HepG2 (cell line): ENCODE results near the gene C11orf68. TPM values are rescaled to one million over a fixed set of nuclear protein-coding genes. Genes with fewer than 3 reads are reported as not detected.

Experiments
- EP300 ChIP-seq, 3 experiments: sonication (generic) in 1 of 3; formaldehyde crosslinking in 1 of 3; IDR thresholded peaks; 2 replicates each; pipeline versions ENCODE4 v1.5.1 to v1.6.1; 2011 to 2020; ENCODE audit warnings: low read depth in 2 of 3, low read length in 2 of 3, borderline replicate concordance in 1 of 3, improper control_type of control experiment in 1 of 3, mild to moderate bottlenecking in 1 of 3, missing genetic modification reagents in 1 of 3, moderate library complexity in 1 of 3
- FOSL2 ChIP-seq: sonication (generic); formaldehyde crosslinking; IDR thresholded peaks from 2 replicates; pipeline ENCODE4 v1.4.0; 2020; ENCODE audit warnings: missing genetic modification reagents
- KLF13 ChIP-seq: sonication (generic); formaldehyde crosslinking; IDR thresholded peaks from 2 replicates; pipeline ENCODE4 v1.4.0; 2020; ENCODE audit warnings: mild to moderate bottlenecking, missing genetic modification reagents
- NR2F6 ChIP-seq, 2 experiments: IDR thresholded peaks; 2 replicates each; pipeline ENCODE4 v1.6.1; 2016; ENCODE audit warnings: antibody characterized with exemption in 1 of 2, mild to moderate bottlenecking in 1 of 2
- POLR2G ChIP-seq: fragments of 200-400 bp; formaldehyde crosslinking; IDR thresholded peaks from 2 replicates; pipeline ENCODE4 v1.6.1; 2018; ENCODE audit warnings: mild to moderate bottlenecking, low read depth, low read length, moderate library complexity
- TEAD3 ChIP-seq: optimal IDR thresholded peaks from 2 replicates; pipeline ENCODE3; 2016; ENCODE audit warnings: borderline replicate concordance
- XRCC5 ChIP-seq: fragments of 200-400 bp; formaldehyde crosslinking; optimal IDR thresholded peaks from 2 replicates; pipeline ENCODE3; 2017; ENCODE audit warnings: mild to moderate bottlenecking, low read length
- ZFP82 ChIP-seq: sonication (generic); formaldehyde crosslinking; IDR thresholded peaks from 2 replicates; pipeline ENCODE4 v1.5.1; 2020; ENCODE audit warnings: mild to moderate bottlenecking, missing genetic modification reagents, borderline replicate concordance
- ZNF263 ChIP-seq: sonication (generic); formaldehyde crosslinking; IDR thresholded peaks from 2 replicates; pipeline ENCODE4 v1.4.0; 2020; ENCODE audit warnings: missing genetic modification reagents
- polyA plus RNA-seq, 8 experiments: library from polyadenylated mRNA; depleted of rRNA in 3 of 8; stranded (reverse) in 7 of 8; unstranded in 1 of 8; fragments of >200 nt; fragmentation: Illumina TruSeq in 4 of 8; extraction: Trizol in 4 of 8; gene quantifications; 2 replicates each; pipeline versions ENCODE4 v1.2.1 to v1.2.3, GENCODE V29; 2011 to 2016; ENCODE audit warnings: low read depth in 4 of 8, missing spikeins in 1 of 8, mixed read lengths in 1 of 8; ENCODE audit not compliant: insufficient read depth in 1 of 8
- total RNA-seq, 5 experiments: library from RNA; depleted of rRNA; stranded (reverse); fragments of >200 nt; fragmentation: Illumina TruSeq; extraction: Trizol; gene quantifications; 2 replicates each; pipeline ENCODE4 v1.2.3, GENCODE V29; 2016; ENCODE audit warnings: low read depth in 1 of 5
- TF ChIP-seq, protein P1 (sequence below): sonication (generic); formaldehyde crosslinking; IDR thresholded peaks from 2 replicates; pipeline ENCODE4 v1.9.0; 2021; ENCODE audit warnings: mild to moderate bottlenecking, missing genetic modification reagents
- TF ChIP-seq, protein P2 (sequence below): sonication (generic); formaldehyde crosslinking; IDR thresholded peaks from 2 replicates; pipeline ENCODE4 v1.4.0; 2020; ENCODE audit warnings: mild to moderate bottlenecking, missing genetic modification reagents
- TF ChIP-seq, protein P3 (sequence below): sonication (generic); formaldehyde crosslinking; IDR thresholded peaks from 2 replicates; pipeline ENCODE4 v1.5.1; 2020; ENCODE audit warnings: mild to moderate bottlenecking, missing genetic modification reagents, moderate library complexity

Gene C11orf68
- total and polyA plus RNA-seq, 2 of the 13 experiments (the other 11 are each of a cell fraction or from before 2014, with no cell fraction given): 8.4 to 28.3 TPM

DNA sequence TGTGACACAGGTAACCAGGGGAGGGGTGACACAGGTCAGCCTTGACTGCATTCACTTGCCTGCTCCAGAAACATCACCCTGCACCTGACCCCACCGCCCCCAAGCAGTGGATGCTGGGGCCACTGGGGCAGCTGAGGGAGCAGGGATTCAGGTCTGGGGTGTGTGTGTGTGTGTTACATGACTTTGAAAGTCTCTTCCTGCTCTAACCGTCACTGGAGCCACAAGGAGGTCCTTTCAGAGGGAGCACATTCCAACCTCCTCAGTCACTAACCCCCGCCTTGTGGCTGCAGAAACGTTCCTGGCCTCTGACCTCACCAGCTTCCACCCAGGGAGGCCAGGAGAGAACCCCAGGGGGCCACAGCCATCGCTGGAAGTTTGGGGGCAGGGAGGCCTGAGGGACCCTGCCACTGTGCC, 15.8 kb downstream of the C11orf68 start (continued):
- TF ChIP-seq EP300 (IDR thresholded peaks at IDR 0.05; ENCODE audit: low read depth in 2 of 2, low read length in 2 of 2) (0 out of 4 replicates have a peak, but pooled peaks of 1 of the 2 experiments have one; percentile 15), EP300 (CRISPR knock-in tag; IDR thresholded peaks at IDR 0.05; ENCODE audit: borderline replicate concordance) (peak; percentile 63; the same call in 1 of the 2 replicates), NR2F6 (IDR thresholded peaks at IDR 0.05) (peak; percentile 45; the same call in 1 of the 2 replicates), NR2F6 (CRISPR knock-in tag; IDR thresholded peaks at IDR 0.05) (peak; percentile 61), FOSL2 (CRISPR knock-in tag) (peak; percentile 73), KLF13 (CRISPR knock-in tag) (no peak), POLR2G (no peak), XRCC5 (peak; percentile 28), ZFP82 (0 out of 2 replicates have a peak, but pooled peaks have one; percentile 49), ZNF263 (CRISPR knock-in tag) (peak; percentile 45; the same call in 1 of the 2 replicates), TEAD3 (CRISPR knock-in tag) (peak; percentile 85)
- TF ChIP-seq, protein P1, sequence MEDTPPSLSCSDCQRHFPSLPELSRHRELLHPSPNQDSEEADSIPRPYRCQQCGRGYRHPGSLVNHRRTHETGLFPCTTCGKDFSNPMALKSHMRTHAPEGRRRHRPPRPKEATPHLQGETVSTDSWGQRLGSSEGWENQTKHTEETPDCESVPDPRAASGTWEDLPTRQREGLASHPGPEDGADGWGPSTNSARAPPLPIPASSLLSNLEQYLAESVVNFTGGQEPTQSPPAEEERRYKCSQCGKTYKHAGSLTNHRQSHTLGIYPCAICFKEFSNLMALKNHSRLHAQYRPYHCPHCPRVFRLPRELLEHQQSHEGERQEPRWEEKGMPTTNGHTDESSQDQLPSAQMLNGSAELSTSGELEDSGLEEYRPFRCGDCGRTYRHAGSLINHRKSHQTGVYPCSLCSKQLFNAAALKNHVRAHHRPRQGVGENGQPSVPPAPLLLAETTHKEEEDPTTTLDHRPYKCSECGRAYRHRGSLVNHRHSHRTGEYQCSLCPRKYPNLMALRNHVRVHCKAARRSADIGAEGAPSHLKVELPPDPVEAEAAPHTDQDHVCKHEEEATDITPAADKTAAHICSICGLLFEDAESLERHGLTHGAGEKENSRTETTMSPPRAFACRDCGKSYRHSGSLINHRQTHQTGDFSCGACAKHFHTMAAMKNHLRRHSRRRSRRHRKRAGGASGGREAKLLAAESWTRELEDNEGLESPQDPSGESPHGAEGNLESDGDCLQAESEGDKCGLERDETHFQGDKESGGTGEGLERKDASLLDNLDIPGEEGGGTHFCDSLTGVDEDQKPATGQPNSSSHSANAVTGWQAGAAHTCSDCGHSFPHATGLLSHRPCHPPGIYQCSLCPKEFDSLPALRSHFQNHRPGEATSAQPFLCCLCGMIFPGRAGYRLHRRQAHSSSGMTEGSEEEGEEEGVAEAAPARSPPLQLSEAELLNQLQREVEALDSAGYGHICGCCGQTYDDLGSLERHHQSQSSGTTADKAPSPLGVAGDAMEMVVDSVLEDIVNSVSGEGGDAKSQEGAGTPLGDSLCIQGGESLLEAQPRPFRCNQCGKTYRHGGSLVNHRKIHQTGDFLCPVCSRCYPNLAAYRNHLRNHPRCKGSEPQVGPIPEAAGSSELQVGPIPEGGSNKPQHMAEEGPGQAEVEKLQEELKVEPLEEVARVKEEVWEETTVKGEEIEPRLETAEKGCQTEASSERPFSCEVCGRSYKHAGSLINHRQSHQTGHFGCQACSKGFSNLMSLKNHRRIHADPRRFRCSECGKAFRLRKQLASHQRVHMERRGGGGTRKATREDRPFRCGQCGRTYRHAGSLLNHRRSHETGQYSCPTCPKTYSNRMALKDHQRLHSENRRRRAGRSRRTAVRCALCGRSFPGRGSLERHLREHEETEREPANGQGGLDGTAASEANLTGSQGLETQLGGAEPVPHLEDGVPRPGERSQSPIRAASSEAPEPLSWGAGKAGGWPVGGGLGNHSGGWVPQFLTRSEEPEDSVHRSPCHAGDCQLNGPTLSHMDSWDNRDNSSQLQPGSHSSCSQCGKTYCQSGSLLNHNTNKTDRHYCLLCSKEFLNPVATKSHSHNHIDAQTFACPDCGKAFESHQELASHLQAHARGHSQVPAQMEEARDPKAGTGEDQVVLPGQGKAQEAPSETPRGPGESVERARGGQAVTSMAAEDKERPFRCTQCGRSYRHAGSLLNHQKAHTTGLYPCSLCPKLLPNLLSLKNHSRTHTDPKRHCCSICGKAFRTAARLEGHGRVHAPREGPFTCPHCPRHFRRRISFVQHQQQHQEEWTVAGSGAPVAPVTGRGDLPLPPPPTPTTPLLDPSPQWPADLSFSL (CRISPR knock-in tag): peak; percentile 78
- TF ChIP-seq, protein P2, sequence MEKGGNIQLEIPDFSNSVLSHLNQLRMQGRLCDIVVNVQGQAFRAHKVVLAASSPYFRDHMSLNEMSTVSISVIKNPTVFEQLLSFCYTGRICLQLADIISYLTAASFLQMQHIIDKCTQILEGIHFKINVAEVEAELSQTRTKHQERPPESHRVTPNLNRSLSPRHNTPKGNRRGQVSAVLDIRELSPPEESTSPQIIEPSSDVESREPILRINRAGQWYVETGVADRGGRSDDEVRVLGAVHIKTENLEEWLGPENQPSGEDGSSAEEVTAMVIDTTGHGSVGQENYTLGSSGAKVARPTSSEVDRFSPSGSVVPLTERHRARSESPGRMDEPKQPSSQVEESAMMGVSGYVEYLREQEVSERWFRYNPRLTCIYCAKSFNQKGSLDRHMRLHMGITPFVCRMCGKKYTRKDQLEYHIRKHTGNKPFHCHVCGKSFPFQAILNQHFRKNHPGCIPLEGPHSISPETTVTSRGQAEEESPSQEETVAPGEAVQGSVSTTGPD (CRISPR knock-in tag): no peak
- TF ChIP-seq, protein P3, sequence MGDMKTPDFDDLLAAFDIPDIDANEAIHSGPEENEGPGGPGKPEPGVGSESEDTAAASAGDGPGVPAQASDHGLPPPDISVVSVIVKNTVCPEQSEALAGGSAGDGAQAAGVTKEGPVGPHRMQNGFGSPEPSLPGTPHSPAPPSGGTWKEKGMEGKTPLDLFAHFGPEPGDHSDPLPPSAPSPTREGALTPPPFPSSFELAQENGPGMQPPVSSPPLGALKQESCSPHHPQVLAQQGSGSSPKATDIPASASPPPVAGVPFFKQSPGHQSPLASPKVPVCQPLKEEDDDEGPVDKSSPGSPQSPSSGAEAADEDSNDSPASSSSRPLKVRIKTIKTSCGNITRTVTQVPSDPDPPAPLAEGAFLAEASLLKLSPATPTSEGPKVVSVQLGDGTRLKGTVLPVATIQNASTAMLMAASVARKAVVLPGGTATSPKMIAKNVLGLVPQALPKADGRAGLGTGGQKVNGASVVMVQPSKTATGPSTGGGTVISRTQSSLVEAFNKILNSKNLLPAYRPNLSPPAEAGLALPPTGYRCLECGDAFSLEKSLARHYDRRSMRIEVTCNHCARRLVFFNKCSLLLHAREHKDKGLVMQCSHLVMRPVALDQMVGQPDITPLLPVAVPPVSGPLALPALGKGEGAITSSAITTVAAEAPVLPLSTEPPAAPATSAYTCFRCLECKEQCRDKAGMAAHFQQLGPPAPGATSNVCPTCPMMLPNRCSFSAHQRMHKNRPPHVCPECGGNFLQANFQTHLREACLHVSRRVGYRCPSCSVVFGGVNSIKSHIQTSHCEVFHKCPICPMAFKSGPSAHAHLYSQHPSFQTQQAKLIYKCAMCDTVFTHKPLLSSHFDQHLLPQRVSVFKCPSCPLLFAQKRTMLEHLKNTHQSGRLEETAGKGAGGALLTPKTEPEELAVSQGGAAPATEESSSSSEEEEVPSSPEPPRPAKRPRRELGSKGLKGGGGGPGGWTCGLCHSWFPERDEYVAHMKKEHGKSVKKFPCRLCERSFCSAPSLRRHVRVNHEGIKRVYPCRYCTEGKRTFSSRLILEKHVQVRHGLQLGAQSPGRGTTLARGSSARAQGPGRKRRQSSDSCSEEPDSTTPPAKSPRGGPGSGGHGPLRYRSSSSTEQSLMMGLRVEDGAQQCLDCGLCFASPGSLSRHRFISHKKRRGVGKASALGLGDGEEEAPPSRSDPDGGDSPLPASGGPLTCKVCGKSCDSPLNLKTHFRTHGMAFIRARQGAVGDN (CRISPR knock-in tag): peak; percentile 46
- TF ChIP-seq, all 625 proteins: peak for 16
